PC-3 (cell line): ENCODE measurements around the gene BTBD6. TPM values are rescaled to one million over a fixed set of nuclear protein-coding genes. Genes with fewer than 3 reads are reported as not detected.
A peak's percentile ranks its signal among the peaks of the same experiment; 100 is the strongest.

ENCODE experiments used
- ATAC-seq: fragments of 200-7000 bp; cut with Tn5 transposase; 2 replicates; pipeline ENCODE4 v1.9.1; 2020; ENCODE audit warnings: mild to moderate bottlenecking, moderate library complexity
- Bru-seq: library from RNA; stranded (reverse); fragments of 400-500 nt; gene quantifications from one replicate; lab custom pipeline; 2021; lab: Mats Ljungman, UMichigan
- BruChase-seq, 2 experiments: library from RNA; stranded (reverse); fragments of 400-500 nt; gene quantifications; one replicate each; lab custom pipeline; 2021; lab: Mats Ljungman, UMichigan
- BruUV-seq: library from RNA; stranded (reverse); fragments of 400-500 nt; replicated peaks from 2 replicates; lab custom pipeline; 2021; lab: Mats Ljungman, UMichigan
- CTCF ChIA-PET: fragments of 300-600 bp; sonication (Branson Sonifier 250); formaldehyde crosslinking; loops from one replicate; lab custom pipeline; 2022; ENCODE audit warnings: antibody characterized with exemption; lab: Charles Lee
- POLR2A ChIA-PET: fragments of 300-600 bp; sonication (Branson Sonifier 250); formaldehyde crosslinking; loops from one replicate; lab custom pipeline; 2022; ENCODE audit warnings: antibody characterized with exemption; ENCODE audit not compliant: unreplicated experiment; lab: Charles Lee
- DNase-seq: peaks from one replicate; pipeline ENCODE4 v3.0.0-alpha.2; 2015
- H2AFZ ChIP-seq: fragments of 300-600 bp; sonication (generic); 2 replicates; pipeline ENCODE4 v1.6.0; 2016; ENCODE audit warnings: antibody characterized with exemption, low read length
- H3F3A ChIP-seq: fragments of 300-600 bp; sonication (generic); one replicate; pipeline ENCODE4 v1.6.0; 2017; ENCODE audit warnings: antibody characterized with exemption, low read length, control low read depth, mild to moderate bottlenecking; ENCODE audit not compliant: unreplicated experiment
- H3K27ac ChIP-seq: fragments of 300-600 bp; sonication (generic); 2 replicates; pipeline ENCODE4 v1.5.1; 2016; ENCODE audit warnings: mild to moderate bottlenecking, low read length
- H3K27me3 ChIP-seq: fragments of 300-600 bp; sonication (generic); 2 replicates; pipeline ENCODE4 v1.6.1; 2016; ENCODE audit warnings: low read length, mixed read lengths
- H3K36me3 ChIP-seq: fragments of 300-600 bp; sonication (generic); 2 replicates; pipeline ENCODE4 v1.6.1; 2016; ENCODE audit warnings: low read depth, mixed run types, low read length, mixed read lengths
- H3K4me1 ChIP-seq: fragments of 300-600 bp; sonication (generic); 2 replicates; pipeline ENCODE4 v1.5.1; 2016; ENCODE audit warnings: low read length; ENCODE audit not compliant: insufficient read depth
- H3K4me2 ChIP-seq: fragments of 300-600 bp; sonication (generic); 2 replicates; pipeline ENCODE4 v1.6.0; 2016; ENCODE audit warnings: low read length
- H3K4me3 ChIP-seq: fragments of 300-600 bp; sonication (generic); 2 replicates; pipeline ENCODE4 v1.5.1; 2016; ENCODE audit warnings: mild to moderate bottlenecking, low read length, mixed read lengths
- H3K79me2 ChIP-seq: fragments of 300-600 bp; sonication (generic); 2 replicates; pipeline ENCODE4 v1.6.1; 2017; ENCODE audit warnings: low read length, mixed read lengths
- H3K9ac ChIP-seq: fragments of 300-600 bp; sonication (generic); 2 replicates; pipeline ENCODE4 v1.6.0; 2016; ENCODE audit warnings: mild to moderate bottlenecking, low read length
- H3K9me2 ChIP-seq: fragments of 300-600 bp; sonication (generic); replicated peaks from 2 replicates; pipeline ENCODE4 v1.6.1; 2016; ENCODE audit warnings: mixed run types, low read length, mixed read lengths
- H3K9me3 ChIP-seq: fragments of 300-600 bp; sonication (generic); 2 replicates; pipeline ENCODE4 v1.6.1; 2016; ENCODE audit warnings: low read length, mixed read lengths
- H4K20me1 ChIP-seq: fragments of 300-600 bp; sonication (generic); 2 replicates; pipeline ENCODE4 v1.6.1; 2016; ENCODE audit warnings: low read length, mixed read lengths
- EZH2 ChIP-seq: fragments of 300-600 bp; sonication (generic); IDR thresholded peaks from one replicate; pipeline ENCODE4 v1.6.1; 2017; ENCODE audit warnings: antibody characterized with exemption, mild to moderate bottlenecking, low read length; ENCODE audit not compliant: unreplicated experiment
- EZH2phosphoT487 ChIP-seq: fragments of 300-600 bp; sonication (generic); IDR thresholded peaks from 2 replicates; pipeline ENCODE4 v1.6.1; 2018; ENCODE audit warnings: mild to moderate bottlenecking, antibody characterized with exemption, low read length, borderline replicate concordance
- intact Hi-C: fragments of 100-400 bp; cut with micrococcal nuclease; formaldehyde crosslinking; loops from 2 replicates; pipeline ENCODE4 v1.9.0; 2023
- long read RNA-seq: library from polyadenylated mRNA; unstranded; transcript quantifications from one replicate; pipeline ENCODE4 v2.0.0, GENCODE V29; 2021; ENCODE audit not compliant: unreplicated experiment
- total RNA-seq: library from RNA; depleted of rRNA; stranded (reverse); fragments of >200 nt; gene quantifications from 2 replicates; pipeline ENCODE4 v1.2.3, GENCODE V29; 2014; rRNA removed
- TF ChIP-seq, protein P1 (sequence below): fragments of 300-600 bp; sonication (generic); conservative IDR thresholded peaks from 2 replicates; pipeline ENCODE4 v1.5.1; 2017; ENCODE audit warnings: antibody characterized with exemption, low read depth, mild to moderate bottlenecking, low read length

Gene BTBD6
- 104 and 119 TPM in 2 replicates for total RNA-seq
- percentile 67 among the genes with signal in this experiment for Bru-seq, nascent RNA
- BruChase-seq, experiment 1, labeled RNA remaining after a 6-hour chase: percentile 92 among the genes with signal in this experiment
- BruChase-seq, experiment 2, labeled RNA remaining after a 2-hour chase: percentile 78 among the genes with signal in this experiment
- long read RNA-seq, transcript BTBD6-202 (2 exons, 948 nt): minor isoform, 6 of 312 reads
- long read RNA-seq, transcript BTBD6-206 (5 exons, 1,335 nt): minor isoform, 21 of 312 reads
- long read RNA-seq, transcript BTBD6-203 (4 exons, 2,176 nt): major isoform, 215 of 312 reads
- long read RNA-seq, transcript BTBD6-204 (3 exons, 2,195 nt): minor isoform, 34 of 312 reads
- long read RNA-seq, partial matches to known transcripts: 27 of 312 reads
- long read RNA-seq, other reads (novel, unspliced or antisense): 9 of 312 reads

DNA sequence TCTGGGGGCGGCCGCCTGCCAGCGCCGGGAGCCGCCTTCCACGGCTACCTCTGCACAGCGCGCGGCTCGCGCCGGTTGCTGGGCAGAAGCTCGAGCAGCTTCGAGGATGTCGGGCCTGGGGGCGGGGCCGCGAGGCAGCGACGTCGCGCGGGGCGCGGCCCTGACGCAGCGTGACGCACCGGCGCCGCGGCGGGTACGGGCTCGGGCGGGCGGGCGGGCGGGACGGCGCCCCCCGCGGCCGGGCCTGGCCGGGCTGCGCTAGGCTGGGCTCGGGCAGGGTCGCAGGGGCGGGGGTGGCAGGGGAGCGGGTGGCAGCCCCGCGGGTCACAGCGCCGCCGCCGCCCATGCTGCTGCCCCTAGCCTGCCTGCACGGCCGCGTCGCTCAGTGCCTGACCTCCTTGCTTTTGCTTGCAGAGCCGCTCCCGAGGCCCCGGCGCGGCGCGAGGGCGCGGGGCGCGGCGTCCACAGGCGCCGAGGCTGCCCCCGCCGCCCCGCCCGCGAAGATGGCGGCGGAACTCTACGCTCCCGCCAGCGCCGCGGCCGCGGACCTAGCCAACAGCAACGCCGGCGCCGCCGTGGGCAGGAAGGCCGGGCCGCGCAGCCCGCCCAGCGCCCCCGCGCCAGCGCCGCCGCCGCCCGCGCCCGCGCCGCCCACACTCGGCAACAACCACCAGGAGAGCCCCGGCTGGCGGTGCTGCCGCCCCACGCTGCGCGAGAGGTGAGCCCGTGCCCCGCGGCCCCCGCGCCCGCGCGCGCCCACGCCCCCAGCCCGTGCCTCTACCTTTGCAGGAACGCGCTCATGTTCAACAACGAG is at the start of gene BTBD6:
Gene BTBD6, plus strand, starts transcription at position 166 of the 814 bp plus-strand sequence. Its CDS starts 179 bp downstream, at position 345.
- H2AFZ ChIP-seq: peak within 1 kb of the TSS; percentile 71

DNA sequence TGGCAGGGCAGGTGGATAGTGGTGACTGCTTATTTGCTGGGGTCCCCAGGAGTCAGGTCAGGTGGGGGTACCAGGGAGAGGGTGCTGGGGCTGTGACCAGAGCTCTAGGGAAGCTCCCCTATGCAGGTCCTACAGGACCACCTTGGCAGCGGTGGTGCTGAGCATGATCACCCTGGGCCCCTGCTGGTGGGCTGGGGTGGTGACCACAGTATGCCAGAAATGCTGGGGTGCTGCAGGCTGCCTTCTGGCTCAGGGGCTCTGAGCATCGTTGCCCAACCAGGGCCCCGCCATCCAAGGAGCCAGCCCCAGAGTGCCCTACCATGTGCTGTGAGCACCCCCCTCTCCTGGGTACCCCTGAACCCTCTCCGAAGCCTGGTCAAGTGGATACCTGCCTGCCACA is 49.7 kb upstream of the BTBD6 start:
- H3K9me3 ChIP-seq: no peaks in the 10 kb centered on the region
- no peaks in the 10 kb centered on the region for H3K36me3 ChIP-seq
- no peaks in the 10 kb centered on the region for H3F3A ChIP-seq
- peaks cover 8% of the 10 kb centered on the region for H3K4me1 ChIP-seq
- peaks cover 18% of the 10 kb centered on the region for H3K27me3 ChIP-seq
- no peak overlapping the region for H3K27ac ChIP-seq
- no TSS peak for BruUV-seq
- ChIA-PET POLR2A (no interaction called here), CTCF (no interaction called here)
- no peak overlapping the region for H2AFZ ChIP-seq
- H3K4me3 ChIP-seq: no peak overlapping the region
- H3K79me2 ChIP-seq: no peaks in the 10 kb centered on the region
- ATAC-seq (no peak), DNase-seq (no peak)
- no peaks in the 10 kb centered on the region for H4K20me1 ChIP-seq
- no peaks in the 10 kb centered on the region for H3K9me2 ChIP-seq
- H3K9ac ChIP-seq: no peak overlapping the region
- intact Hi-C loops: no loop called here
- TF ChIP-seq, protein P1, sequence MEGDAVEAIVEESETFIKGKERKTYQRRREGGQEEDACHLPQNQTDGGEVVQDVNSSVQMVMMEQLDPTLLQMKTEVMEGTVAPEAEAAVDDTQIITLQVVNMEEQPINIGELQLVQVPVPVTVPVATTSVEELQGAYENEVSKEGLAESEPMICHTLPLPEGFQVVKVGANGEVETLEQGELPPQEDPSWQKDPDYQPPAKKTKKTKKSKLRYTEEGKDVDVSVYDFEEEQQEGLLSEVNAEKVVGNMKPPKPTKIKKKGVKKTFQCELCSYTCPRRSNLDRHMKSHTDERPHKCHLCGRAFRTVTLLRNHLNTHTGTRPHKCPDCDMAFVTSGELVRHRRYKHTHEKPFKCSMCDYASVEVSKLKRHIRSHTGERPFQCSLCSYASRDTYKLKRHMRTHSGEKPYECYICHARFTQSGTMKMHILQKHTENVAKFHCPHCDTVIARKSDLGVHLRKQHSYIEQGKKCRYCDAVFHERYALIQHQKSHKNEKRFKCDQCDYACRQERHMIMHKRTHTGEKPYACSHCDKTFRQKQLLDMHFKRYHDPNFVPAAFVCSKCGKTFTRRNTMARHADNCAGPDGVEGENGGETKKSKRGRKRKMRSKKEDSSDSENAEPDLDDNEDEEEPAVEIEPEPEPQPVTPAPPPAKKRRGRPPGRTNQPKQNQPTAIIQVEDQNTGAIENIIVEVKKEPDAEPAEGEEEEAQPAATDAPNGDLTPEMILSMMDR: no peak
- TF ChIP-seq EZH2 (no peak), EZH2phosphoT487 (no peak)
- H3K4me2 ChIP-seq: no peak overlapping the region

More for the DNA sequence above, at the start of gene BTBD6:
- H3K4me1 ChIP-seq: peaks cover 22% of the 10 kb centered on the region
- H3K9me3 ChIP-seq: no peaks in the 10 kb centered on the region
- H3K27ac ChIP-seq: peak within 1 kb of the TSS; percentile 37; the same call in 1 of the 2 replicates
- H3K9me2 ChIP-seq: no peaks in the 10 kb centered on the region
- POLR2A ChIA-PET: no interaction called here
- peak within 1 kb of the TSS; percentile 99 for H3K4me2 ChIP-seq
- TF ChIP-seq, protein P1: no peak
- TF ChIP-seq EZH2phosphoT487: no peak
- TF ChIP-seq EZH2: no peak
- H3K9ac ChIP-seq: peak within 1 kb of the TSS; percentile 76
- CTCF ChIA-PET: interaction anchor here (0.6 to 1.3 kb wide), 3 partner anchors 42 to 162 kb away, joined by 3 to 5 read pairs (median 4); no protein-coding TSS in a partner anchor
- no peaks in the 10 kb centered on the region for H4K20me1 ChIP-seq
- H3K36me3 ChIP-seq: peaks cover 6% of the 10 kb centered on the region; the same call in 1 of the 2 replicates
- H3K27me3 ChIP-seq: no peaks in the 10 kb centered on the region
- ATAC-seq (peak; percentile 90), DNase-seq (peak; percentile 90)
- intact Hi-C loops: no loop called here
- H3F3A ChIP-seq: no peaks in the 10 kb centered on the region
- peaks cover 59% of the 10 kb centered on the region for H3K79me2 ChIP-seq
- BruUV-seq: no TSS peak
- H3K4me3 ChIP-seq: peak within 1 kb of the TSS; percentile 92
